ENCODE measurements around the gene FREM2.

GRCh38 chr13:38902551-38902950 is 215.7 kb downstream of the FREM2 start:
- TF ChIP-seq CTCF (IDR thresholded peaks at IDR 0.05; ENCODE audit: insufficient read depth, low read length, poor library complexity, severe bottlenecking) (no peak), EZH2phosphoT487 (conservative IDR thresholded peaks at IDR 0.05; ENCODE audit: low read length) (no peak)
